HG03039 (cell line): ENCODE measurements around the gene HOXC9.

Experiments
- ATAC-seq: cut with Tn5 transposase; IDR thresholded peaks from one replicate; pipeline ENCODE4 v1.9.1; 2021; ENCODE audit warnings: mild to moderate bottlenecking, moderate library complexity; ENCODE audit not compliant: unreplicated experiment

Gene HOXC9

DNA sequence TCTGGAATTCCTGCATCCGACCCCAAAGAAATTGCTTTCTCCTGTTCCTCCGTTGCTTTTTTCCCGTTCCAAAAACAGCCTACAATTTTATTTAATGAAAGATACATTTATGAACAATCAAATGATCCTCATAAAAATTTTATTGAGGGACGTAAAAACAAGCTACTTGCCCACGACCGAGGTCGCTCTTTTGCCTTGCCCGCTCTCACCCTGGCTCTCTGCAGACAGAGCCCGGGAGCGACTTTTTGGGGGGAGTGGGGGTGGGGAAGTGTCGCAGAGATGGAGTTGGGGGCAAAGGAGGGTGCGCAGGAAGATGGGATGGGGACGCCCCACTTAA lies 1.1 kb upstream of the HOXC9 start:
- ATAC-seq = no peak

DNA sequence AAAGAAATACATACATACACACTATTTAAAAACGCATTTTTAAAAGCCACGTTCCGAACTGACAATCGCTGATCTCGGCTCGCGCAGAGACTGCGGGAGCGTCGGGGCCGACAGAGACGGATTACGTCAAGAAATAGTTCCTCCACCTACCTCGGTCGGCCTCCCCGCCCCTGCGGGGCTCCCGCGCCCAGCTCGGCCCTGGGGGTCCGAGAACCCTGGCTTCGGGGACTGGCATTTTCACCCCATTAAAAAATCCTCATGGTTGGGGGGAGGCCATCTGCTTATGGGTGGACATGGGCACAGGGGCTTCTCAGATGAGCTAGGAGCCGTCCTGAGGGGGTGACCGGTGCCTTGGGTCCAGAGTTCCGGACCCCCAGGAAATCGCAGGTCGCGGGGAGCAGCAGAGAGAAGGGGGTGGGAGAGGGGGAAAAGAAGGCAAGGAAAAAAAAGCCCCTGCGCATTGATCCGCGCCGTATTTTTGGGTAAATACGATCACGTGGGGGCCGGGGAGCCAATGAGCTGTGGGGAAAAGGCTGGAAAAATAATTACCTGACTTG lies 324 bp upstream of the HOXC9 start:
- no peak for ATAC-seq

DNA sequence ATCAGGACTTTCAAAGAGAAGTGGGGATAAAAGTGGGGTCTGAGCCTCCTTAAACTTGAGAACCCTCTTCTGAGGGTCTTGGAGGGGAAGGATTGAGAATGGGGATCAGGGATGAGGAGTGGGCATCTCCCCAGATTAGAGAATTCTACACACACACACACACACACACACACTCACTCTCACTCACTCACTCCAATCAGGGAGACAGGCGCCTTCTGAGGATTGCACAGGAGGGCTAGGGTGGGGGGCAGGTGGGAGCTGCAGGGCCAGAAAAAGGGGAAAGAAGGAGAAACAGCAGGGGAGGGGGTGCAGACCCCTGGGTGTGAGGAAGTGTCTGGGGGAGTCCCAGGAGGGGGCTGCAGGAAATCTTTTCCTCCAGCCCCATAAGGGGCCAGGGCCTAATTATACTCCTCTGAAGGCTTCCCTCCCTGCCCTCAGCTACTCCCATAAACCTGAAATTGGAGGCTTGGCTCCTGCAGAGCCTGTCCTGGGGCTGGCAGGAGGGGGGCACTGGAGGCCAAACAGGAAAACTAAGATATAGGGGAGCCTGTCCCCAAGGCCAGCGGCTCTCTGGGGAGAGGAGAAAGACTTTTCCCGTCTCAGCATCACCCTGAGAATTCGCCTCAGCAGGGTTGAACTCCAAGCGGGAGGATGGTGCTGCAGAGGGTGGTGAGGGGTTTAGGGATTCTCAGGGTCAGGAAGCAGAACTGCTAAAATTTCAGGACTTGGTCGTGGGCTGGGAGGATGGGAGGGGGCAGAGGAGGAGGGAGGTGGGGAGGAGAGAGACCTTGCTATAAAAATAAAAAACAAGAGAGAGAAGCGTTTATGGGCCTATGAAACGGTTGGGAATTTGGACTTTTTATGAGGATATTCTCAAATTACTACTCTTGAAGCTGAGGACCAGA lies 1.6 kb downstream of the HOXC9 start:
- ATAC-seq = no peak

- no peak for ATAC-seq
Measured at GRCh38 chr12:54002278-54002914, 2.4 kb downstream of the HOXC9 start.

- no peak for ATAC-seq
Measured at GRCh38 chr12:54002915-54003389, 3.0 kb downstream of the HOXC9 start.

DNA sequence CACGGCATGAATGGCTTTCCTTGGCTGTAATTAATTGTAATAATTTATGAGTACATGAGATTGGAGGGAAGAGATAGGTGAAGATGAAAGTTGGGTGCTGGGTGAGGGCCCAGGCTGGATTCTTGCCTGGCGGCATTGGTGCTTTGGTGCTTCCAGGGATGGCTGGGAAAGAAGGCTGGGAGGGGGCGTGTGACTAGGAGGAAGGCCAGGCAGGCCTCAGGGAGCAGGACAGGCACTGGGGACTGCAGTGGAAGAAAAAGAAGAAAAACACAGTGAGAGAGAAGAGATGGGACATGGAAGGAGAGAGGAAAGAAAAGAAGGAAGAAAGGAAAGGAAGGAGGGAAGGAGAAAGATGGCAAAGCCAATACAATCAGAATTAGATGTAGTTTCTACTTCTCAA lies 3.7 kb downstream of the HOXC9 start:
- no peak for ATAC-seq

- no peak for ATAC-seq
Measured at GRCh38 chr12:54004063-54004840, 4.3 kb downstream of the HOXC9 start.

DNA sequence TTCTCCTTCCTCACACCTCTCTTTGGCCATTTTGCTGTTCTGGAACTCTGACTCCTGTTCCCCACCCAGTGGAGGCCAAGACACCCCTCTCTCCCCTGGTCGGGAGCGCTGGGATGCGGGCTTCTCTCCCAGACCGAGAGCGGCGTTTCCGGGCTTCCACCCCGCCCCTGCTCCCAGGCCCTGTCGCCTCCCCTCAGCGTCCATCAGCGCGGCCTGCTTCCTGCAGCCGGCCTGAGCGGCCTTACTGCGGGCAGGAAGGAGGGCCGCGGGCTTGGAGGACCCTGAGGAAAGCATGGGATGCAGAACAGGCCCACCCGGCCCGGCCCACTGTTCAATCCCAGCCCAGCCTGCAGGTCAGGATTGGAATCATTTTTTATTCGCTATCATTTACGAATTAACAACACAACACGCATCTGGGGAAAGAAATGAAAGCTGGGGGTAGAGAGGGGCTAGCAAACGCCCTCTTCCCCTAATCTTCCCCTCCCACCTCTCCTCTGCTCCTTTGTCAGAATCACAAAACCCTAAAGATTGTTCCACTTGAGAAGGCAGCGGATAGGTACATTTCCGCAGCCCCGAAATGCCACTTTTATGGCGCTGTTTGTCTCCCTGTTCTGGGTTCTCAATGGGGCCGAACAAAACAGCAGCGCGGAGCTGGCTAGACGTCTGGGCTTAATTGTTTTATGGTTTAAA lies 5.0 kb downstream of the HOXC9 start:
- no peak for ATAC-seq

DNA sequence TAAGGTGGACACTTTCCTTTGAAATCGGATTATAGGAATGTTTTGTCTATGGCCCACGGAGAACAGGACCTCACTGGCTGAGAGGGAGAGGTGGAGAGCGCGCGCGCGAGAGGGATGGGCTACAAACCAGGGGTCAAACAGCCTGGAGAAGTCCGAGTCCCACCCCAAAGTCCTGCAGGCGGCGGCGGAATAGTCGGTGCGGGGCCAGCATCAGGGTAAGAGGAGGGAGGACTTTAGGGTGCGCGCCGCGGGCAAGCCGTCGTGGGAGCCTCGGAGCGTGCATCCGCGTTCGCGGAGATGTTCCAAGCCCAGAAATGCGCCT lies 5.5 kb downstream of the HOXC9 start:
- no peak for ATAC-seq

DNA sequence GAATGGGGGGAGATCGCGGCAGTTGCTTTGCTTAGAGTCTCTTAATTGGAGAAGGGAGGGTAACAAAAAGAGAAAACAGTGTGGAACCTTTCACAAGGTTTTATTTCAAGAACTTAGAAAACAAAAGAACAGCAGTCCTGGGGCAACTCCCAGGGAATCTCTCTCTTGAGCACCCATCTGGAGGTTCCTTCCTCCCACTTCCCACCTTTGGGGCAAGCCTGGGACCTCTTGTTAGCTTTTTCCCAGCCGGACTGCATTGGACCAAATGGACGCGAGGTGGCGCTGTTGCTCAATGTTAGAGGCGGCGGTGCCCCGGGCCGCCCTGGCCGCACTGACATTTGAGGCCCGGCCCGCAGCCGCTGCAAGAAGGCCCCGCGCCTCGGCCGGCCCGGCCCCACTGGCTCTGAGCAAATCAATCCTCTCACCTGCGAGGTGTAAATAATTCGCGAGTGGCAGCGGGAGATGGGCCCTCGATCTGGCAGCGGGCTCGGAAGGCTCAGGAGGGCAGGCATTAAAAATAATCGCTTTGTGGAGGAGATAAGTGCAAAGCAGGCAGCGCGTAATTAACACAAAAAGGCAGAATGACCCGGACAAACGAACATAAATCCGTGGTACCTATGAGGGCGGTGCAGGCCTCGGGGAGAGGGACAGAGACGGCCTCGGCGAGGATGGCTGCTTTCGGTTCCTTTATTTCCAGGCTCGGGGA lies 6.0 kb downstream of the HOXC9 start:
- no peak for ATAC-seq

- no peak for ATAC-seq
Measured at GRCh38 chr12:54006559-54007220, 6.7 kb downstream of the HOXC9 start.

DNA sequence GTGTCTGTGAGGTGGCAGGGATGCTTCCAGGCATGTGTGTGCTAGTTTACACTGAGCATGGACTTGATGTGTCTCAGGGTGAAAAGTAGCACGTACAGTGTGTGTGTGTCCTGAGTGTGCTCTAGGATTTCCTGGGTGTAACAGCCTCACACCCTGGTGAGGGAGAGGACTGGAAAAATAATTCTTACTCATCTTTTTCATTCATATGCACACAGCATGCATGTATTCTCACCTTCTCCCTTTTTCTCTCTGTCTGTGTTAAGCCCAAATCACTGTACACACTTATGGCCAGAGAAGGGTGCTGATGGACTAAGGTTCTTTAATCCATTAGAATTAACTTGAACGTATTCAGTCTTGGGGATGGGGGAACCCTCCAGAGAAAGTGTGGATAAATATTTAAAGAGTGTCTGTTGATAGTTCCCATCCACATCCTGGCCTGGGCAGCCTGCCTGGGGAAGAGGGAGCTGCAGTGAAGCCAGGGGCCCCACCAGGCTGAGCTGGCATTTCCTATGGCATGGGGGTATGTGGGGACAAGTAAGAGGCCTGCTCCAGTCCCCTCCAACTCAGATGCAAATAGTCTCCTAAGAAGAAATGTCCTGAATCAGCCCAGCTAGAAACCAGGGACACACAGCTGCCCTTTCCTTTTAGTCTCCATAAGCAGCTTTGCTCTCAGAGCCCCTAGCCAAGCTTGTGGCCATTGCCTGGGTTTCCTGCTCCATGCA lies 7.7 kb downstream of the HOXC9 start:
- ATAC-seq = no peak

GRCh38 chr12:54008260-54008552 lies 8.2 kb downstream of the HOXC9 start:
- ATAC-seq = no peak

- no peak for ATAC-seq
Measured at GRCh38 chr12:54009171-54010052, 9.5 kb downstream of the HOXC9 start.

DNA sequence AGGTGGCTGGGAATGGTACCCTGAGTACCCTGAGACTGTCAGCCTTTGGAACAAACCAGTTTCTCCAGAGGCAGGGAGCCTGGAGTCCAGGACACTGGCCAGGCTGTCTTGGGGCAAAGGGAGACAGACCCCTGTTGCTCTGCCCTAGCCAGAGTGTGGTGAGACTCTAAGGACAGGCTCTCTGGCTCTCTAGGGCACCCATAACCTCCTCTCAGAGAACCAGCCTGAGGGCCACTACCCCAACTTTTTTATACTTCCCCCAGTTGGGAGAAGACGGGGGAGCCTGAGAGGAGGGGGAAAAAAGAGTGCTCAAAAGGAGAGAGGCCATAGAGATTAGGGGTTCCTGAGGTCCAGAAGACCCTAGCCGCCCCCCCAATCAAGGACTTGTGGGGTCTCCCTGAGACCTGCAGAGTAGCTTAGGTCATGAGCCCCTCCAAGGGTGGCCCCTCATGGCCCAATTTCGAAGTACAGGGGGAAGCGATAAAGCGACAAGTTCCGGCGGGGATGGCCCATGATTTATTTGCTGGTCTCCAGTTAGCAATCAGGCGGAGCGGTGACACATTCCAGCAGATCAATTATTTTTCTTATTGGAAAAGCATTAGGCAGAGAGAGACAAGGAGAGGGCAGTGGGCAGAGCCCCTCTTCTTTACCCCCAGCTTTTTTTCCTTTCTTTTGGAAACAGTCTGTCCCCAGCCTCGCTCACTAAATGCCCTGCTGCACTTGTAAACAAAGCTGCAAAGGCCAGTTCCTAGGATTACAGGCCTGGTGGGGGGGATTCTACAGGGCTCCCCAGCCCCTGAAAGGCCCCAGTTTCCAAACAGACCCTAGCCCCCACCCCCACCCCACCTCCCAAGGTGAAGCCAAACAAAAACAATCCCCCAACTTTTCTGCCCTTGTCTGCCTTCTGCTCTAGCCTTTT lies 10.4 kb downstream of the HOXC9 start:
- no peak for ATAC-seq

DNA sequence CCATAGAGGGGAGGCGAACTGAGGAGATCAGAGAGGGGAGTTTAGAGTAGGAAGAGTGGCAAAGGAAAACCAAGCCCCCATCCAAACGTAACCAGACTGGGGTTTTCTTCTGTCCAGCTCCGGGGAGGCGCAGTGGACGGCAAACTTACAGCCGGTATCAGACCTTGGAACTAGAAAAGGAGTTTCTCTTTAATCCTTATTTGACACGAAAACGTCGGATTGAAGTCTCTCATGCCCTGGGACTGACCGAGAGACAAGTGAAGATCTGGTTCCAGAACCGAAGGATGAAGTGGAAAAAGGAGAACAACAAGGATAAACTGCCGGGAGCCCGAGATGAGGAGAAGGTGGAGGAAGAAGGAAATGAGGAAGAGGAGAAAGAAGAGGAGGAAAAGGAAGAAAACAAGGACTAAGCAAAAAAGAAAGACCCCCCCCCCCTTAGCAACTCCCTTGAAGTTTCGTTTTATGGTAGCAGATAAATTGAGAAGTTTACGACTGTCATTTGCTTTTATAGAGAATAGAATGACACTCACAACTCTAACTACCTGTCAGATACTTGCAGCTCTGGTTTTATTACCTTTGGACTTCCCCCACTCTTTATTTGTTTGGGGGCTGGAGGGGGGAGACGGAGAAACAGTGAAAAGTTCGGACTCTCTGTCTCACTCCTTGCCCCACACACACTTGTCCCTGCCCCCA lies 11.2 kb downstream of the HOXC9 start:
- no peak for ATAC-seq
